Chondrocyte (in vitro differentiated cells): ENCODE measurements around the gene BOD1L1. TPM values are rescaled to one million over a fixed set of nuclear protein-coding genes. Genes with fewer than 3 reads are reported as not detected.

Experiments
- DNase-seq: peaks from one replicate; pipeline ENCODE4 v3.0.0; 2021; ENCODE audit warnings: mixed read lengths, low spot score
- H3K27ac Mint-ChIP-seq: one replicate; pipeline ENCODE4 v1.8.0; 2021; ENCODE audit warnings: mild to moderate bottlenecking, moderate library complexity, mixed read lengths; ENCODE audit not compliant: unreplicated experiment
- H3K27me3 Mint-ChIP-seq: 2 replicates; pipeline ENCODE4 v1.8.0; 2021; ENCODE audit warnings: low read depth, mixed read lengths
- H3K36me3 Mint-ChIP-seq: 2 replicates; pipeline ENCODE4 v1.8.0; 2021; ENCODE audit warnings: low read depth, mixed read lengths
- H3K4me1 Mint-ChIP-seq: 2 replicates; pipeline ENCODE4 v1.8.0; 2021; ENCODE audit warnings: low read depth, mild to moderate bottlenecking, mixed read lengths
- H3K4me3 Mint-ChIP-seq: one replicate; pipeline ENCODE4 v1.8.0; 2021; ENCODE audit warnings: mild to moderate bottlenecking, moderate library complexity, mixed read lengths; ENCODE audit not compliant: unreplicated experiment
- H3K9me3 Mint-ChIP-seq: 2 replicates; pipeline ENCODE4 v1.8.0; 2021; ENCODE audit warnings: low read depth, mixed read lengths
- CTCF ChIP-seq: fragments of 200-600 bp; sonication (generic); IDR thresholded peaks from 2 replicates; pipeline ENCODE4 v1.5.0; 2021; ENCODE audit warnings: antibody characterized with exemption, mild to moderate bottlenecking, moderate library complexity
- total RNA-seq: library from RNA; stranded (reverse); gene quantifications from 3 replicates; pipeline ENCODE4 v1.2.1, GENCODE V29; 2021

The BOD1L1 gene
- total RNA-seq, 1 donor from 2014 or later: 31.7 TPM

- H3K4me1 Mint-ChIP-seq: no peaks in the 10 kb centered on the region
- H3K9me3 Mint-ChIP-seq: no peaks in the 10 kb centered on the region
- H3K27me3 Mint-ChIP-seq: no peaks in the 10 kb centered on the region
- H3K36me3 Mint-ChIP-seq: peaks cover 29% of the 10 kb centered on the region
- peak overlapping the region; percentile 1 for H3K27ac Mint-ChIP-seq
- DNase-seq: no peak
- H3K4me3 Mint-ChIP-seq: no peak overlapping the region
- TF ChIP-seq CTCF: no peak
Observed at GRCh38 chr4:13612569-13612968, 15.0 kb downstream of the BOD1L1 start.

- no peak for TF ChIP-seq CTCF
- Mint-ChIP-seq H3K36me3 (peaks cover 35% of the 10 kb centered on the region), H3K27me3 (no peaks in the 10 kb centered on the region)
Observed at GRCh38 chr4:13611283-13611842, 16.2 kb downstream of the BOD1L1 start.

GRCh38 chr4:13605330-13605729 is 22.2 kb downstream of the BOD1L1 start:
- Mint-ChIP-seq H3K27me3 (no peaks in the 10 kb centered on the region), H3K4me1 (no peaks in the 10 kb centered on the region), H3K36me3 (peaks cover 58% of the 10 kb centered on the region), H3K4me3 (no peak overlapping the region), H3K27ac (no peak overlapping the region), H3K9me3 (no peaks in the 10 kb centered on the region)
- TF ChIP-seq CTCF: no peak
- no peak for DNase-seq

More at GRCh38 chr4:13611283-13611842, 16.2 kb downstream of the BOD1L1 start:
- no peak overlapping the region for H3K4me3 Mint-ChIP-seq
- no peak for DNase-seq
- no peaks in the 10 kb centered on the region for H3K4me1 Mint-ChIP-seq
- no peak overlapping the region for H3K27ac Mint-ChIP-seq
- no peaks in the 10 kb centered on the region for H3K9me3 Mint-ChIP-seq

GRCh38 chr4:13601848-13602247 is 25.7 kb downstream of the BOD1L1 start:
- no peak for DNase-seq
- no peaks in the 10 kb centered on the region for H3K9me3 Mint-ChIP-seq
- no peak for TF ChIP-seq CTCF
- H3K27me3 Mint-ChIP-seq: no peaks in the 10 kb centered on the region
- no peak overlapping the region for H3K27ac Mint-ChIP-seq
- no peaks in the 10 kb centered on the region for H3K4me1 Mint-ChIP-seq
- H3K36me3 Mint-ChIP-seq: peaks cover 53% of the 10 kb centered on the region
- H3K4me3 Mint-ChIP-seq: no peak overlapping the region

- Mint-ChIP-seq H3K27ac (no peak overlapping the region), H3K9me3 (no peaks in the 10 kb centered on the region), H3K4me3 (no peak overlapping the region), H3K4me1 (no peaks in the 10 kb centered on the region), H3K36me3 (peaks cover 57% of the 10 kb centered on the region), H3K27me3 (no peaks in the 10 kb centered on the region)
- no peak for TF ChIP-seq CTCF
- no peak for DNase-seq
Observed at GRCh38 chr4:13601048-13601447, 26.5 kb downstream of the BOD1L1 start.
